Measurements from ENCODE around the gene SPDEF.

The SPDEF gene

GRCh38 chr6:34585108-34585507 is 29.0 kb upstream of the SPDEF start:
- Histone ChIP-seq H3K27me3 (ENCODE audit: insufficient read depth, poor library complexity, severe bottlenecking) (no peaks in the 10 kb centered on the region), H3K4me1 (ENCODE audit: insufficient read depth, poor library complexity, severe bottlenecking) (peaks cover 4% of the 10 kb centered on the region), H3K9me3 (ENCODE audit: severe bottlenecking) (no peaks in the 10 kb centered on the region), H3K36me3 (ENCODE audit: low read depth) (no peaks in the 10 kb centered on the region; the same call in 1 of the 2 replicates), H3K27ac (ENCODE audit: poor library complexity, severe bottlenecking) (no peak overlapping the region), H3K4me3 (ENCODE audit: severe bottlenecking) (no peak overlapping the region)
- no peak for TF ChIP-seq CTCF (IDR thresholded peaks at IDR 0.05; ENCODE audit: poor library complexity, severe bottlenecking)
- ATAC-seq (ENCODE audit: low read depth) (no peak), DNase-seq (ENCODE audit: low spot score) (no peak)

DNA sequence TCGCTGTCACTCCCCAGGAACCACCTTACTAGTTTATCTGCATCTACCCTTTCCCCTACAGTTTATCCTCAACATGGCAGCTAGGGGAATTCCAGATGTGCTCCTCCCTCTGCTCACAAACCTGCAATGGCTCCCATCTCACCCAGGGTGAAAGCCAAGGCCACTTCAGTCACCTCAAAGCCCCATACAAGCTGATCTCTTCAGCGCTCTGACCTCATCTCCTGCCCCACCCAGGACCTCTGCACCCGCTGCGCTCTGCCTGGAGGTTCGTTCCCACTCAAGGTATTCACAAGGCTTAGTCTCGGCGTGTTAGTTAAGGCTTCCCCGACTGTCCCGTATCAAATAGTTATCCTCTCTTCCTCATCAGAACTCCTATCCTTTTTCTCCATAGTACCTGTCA is 28.6 kb upstream of the SPDEF start:
- Histone ChIP-seq H3K27me3 (ENCODE audit: insufficient read depth, poor library complexity, severe bottlenecking) (no peaks in the 10 kb centered on the region), H3K36me3 (ENCODE audit: low read depth) (no peaks in the 10 kb centered on the region; the same call in 1 of the 2 replicates), H3K4me3 (ENCODE audit: severe bottlenecking) (no peak overlapping the region), H3K9me3 (ENCODE audit: severe bottlenecking) (no peaks in the 10 kb centered on the region), H3K4me1 (ENCODE audit: insufficient read depth, poor library complexity, severe bottlenecking) (peaks cover 4% of the 10 kb centered on the region), H3K27ac (ENCODE audit: poor library complexity, severe bottlenecking) (no peak overlapping the region)
- ATAC-seq (ENCODE audit: low read depth) (no peak), DNase-seq (ENCODE audit: low spot score) (no peak)
- TF ChIP-seq CTCF (IDR thresholded peaks at IDR 0.05; ENCODE audit: poor library complexity, severe bottlenecking) = no peak

DNA sequence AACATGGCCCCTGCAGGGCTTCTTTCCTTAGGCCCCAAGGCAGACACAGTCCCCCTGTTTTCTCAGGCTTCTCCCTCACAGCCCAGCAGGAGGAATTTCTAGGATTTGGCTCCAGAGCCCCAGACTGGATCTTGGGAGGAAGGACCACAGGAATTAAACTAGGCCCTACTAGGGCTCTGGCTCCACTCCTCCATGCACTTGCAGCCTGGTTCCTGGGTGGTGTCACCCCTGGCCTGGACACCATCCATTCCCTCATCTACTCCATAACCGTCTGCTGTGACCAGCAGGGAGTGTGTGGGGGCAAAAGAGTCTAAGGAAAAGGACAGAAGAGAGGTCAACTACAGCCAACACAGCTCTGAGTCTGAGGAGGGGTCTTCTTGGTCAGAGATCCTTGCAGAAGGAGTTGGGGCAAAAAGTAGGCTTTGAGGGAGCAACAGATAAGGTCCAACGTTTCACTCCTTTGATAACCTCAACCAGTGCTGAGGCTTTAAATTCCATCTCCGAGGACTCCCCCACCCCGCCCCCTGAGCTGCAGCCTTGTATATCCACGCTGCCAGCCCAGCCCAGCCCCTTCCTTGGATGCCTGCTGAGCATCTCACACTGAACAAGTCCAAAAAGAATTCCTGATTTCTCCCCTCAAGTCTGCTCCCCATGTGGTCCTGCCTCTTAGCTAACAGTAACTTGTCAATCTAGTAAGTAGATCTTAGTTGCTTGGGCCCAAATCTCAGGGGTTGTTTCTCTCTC is 27.9 kb upstream of the SPDEF start:
- Histone ChIP-seq H3K27me3 (ENCODE audit: insufficient read depth, poor library complexity, severe bottlenecking) (no peaks in the 10 kb centered on the region), H3K36me3 (ENCODE audit: low read depth) (no peaks in the 10 kb centered on the region; the same call in 1 of the 2 replicates), H3K4me1 (ENCODE audit: insufficient read depth, poor library complexity, severe bottlenecking) (peaks cover 4% of the 10 kb centered on the region), H3K27ac (ENCODE audit: poor library complexity, severe bottlenecking) (no peak overlapping the region), H3K9me3 (ENCODE audit: severe bottlenecking) (no peaks in the 10 kb centered on the region), H3K4me3 (ENCODE audit: severe bottlenecking) (no peak overlapping the region)
- TF ChIP-seq CTCF (IDR thresholded peaks at IDR 0.05; ENCODE audit: poor library complexity, severe bottlenecking) = no peak
- DNase-seq (ENCODE audit: low spot score) (no peak), ATAC-seq (ENCODE audit: low read depth) (no peak)

GRCh38 chr6:34583461-34583860 is 27.3 kb upstream of the SPDEF start:
- H3K27ac ChIP-seq (ENCODE audit: poor library complexity, severe bottlenecking) = no peak overlapping the region
- DNase-seq (ENCODE audit: low spot score) (no peak), ATAC-seq (ENCODE audit: low read depth) (no peak)
- no peaks in the 10 kb centered on the region for H3K9me3 ChIP-seq (ENCODE audit: severe bottlenecking)
- no peak for TF ChIP-seq CTCF (IDR thresholded peaks at IDR 0.05; ENCODE audit: poor library complexity, severe bottlenecking)
- H3K36me3 ChIP-seq (ENCODE audit: low read depth) = no peaks in the 10 kb centered on the region
- peaks cover 4% of the 10 kb centered on the region for H3K4me1 ChIP-seq (ENCODE audit: insufficient read depth, poor library complexity, severe bottlenecking)
- H3K27me3 ChIP-seq (ENCODE audit: insufficient read depth, poor library complexity, severe bottlenecking) = no peaks in the 10 kb centered on the region
- no peak overlapping the region for H3K4me3 ChIP-seq (ENCODE audit: severe bottlenecking)

GRCh38 chr6:34581561-34581920 is 25.4 kb upstream of the SPDEF start:
- DNase-seq (ENCODE audit: low spot score) = no peak
- no peak for TF ChIP-seq CTCF (IDR thresholded peaks at IDR 0.05; ENCODE audit: poor library complexity, severe bottlenecking)
- no peaks in the 10 kb centered on the region for H3K9me3 ChIP-seq (ENCODE audit: severe bottlenecking)
- no peaks in the 10 kb centered on the region for H3K36me3 ChIP-seq (ENCODE audit: low read depth)
- H3K27me3 ChIP-seq (ENCODE audit: insufficient read depth, poor library complexity, severe bottlenecking) = no peaks in the 10 kb centered on the region
- H3K27ac ChIP-seq (ENCODE audit: poor library complexity, severe bottlenecking) = no peak overlapping the region
- ATAC-seq (ENCODE audit: low read depth) = no peak
- no peak overlapping the region for H3K4me3 ChIP-seq (ENCODE audit: severe bottlenecking)
- H3K4me1 ChIP-seq (ENCODE audit: insufficient read depth, poor library complexity, severe bottlenecking) = peaks cover 4% of the 10 kb centered on the region
